Measurements from ENCODE around the gene SEPTIN3. TPM values are rescaled to one million over a fixed set of nuclear protein-coding genes. Genes with fewer than 3 reads are reported as not detected.

SEPTIN3 gene
- total RNA-seq, 4 donors from 2014 or later: 24.3 to 37.9 (median 32.8) TPM

- Histone ChIP-seq H3K9me3 (no peaks in the 10 kb centered on the region), H3K36me3 (no peaks in the 10 kb centered on the region), H3K27ac (peak overlapping the region; percentile 65 to 88 (median 78)), H3K4me1 (peaks cover 0 to 55% (median 11%) of the 10 kb centered on the region in 4 donors), H3K4me3 (no peak overlapping the region), H3K27me3 (no peaks in the 10 kb centered on the region)
- 34 to 42% methylated on average over 5 of the region's 5 CpGs for WGBS, 2 donors
- DNase-seq (ENCODE audit: low spot score in 2 of 2): no peak
- TF ChIP-seq EP300 (IDR thresholded peaks at IDR 0.05): peak; percentile 0 to 5
- no peak for TF ChIP-seq POLR2A (IDR thresholded peaks at IDR 0.05)
Measured at GRCh38 chr22:41964112-41964491, 5.1 kb upstream of the SEPTIN3 start.

GRCh38 chr22:41966225-41966606, 3.0 kb upstream of the SEPTIN3 start:
- no peaks in the 10 kb centered on the region for H3K27me3 ChIP-seq
- peak overlapping the region in 2 of 4 donors; percentile 82 to 88 for H3K27ac ChIP-seq
- no peak for DNase-seq (ENCODE audit: low spot score in 2 of 2)
- H3K36me3 ChIP-seq: no peaks in the 10 kb centered on the region
- H3K9me3 ChIP-seq: no peaks in the 10 kb centered on the region
- H3K4me1 ChIP-seq: peaks cover 0 to 37% (median 9%) of the 10 kb centered on the region in 4 donors
- no peak for TF ChIP-seq CTCF (IDR thresholded peaks at IDR 0.05)
- TF ChIP-seq EP300 (IDR thresholded peaks at IDR 0.05): no peak
- no peak for TF ChIP-seq POLR2A (IDR thresholded peaks at IDR 0.05)
- WGBS, 2 donors: 94 to 98% methylated on average over 2 of the region's 2 CpGs
- H3K4me3 ChIP-seq: no peak overlapping the region

GRCh38 chr22:41966607-41967240, 2.5 kb upstream of the SEPTIN3 start:
- Histone ChIP-seq H3K27me3 (no peaks in the 10 kb centered on the region), H3K4me1 (peaks cover 0 to 37% (median 9%) of the 10 kb centered on the region in 4 donors), H3K9me3 (no peaks in the 10 kb centered on the region), H3K27ac (peak overlapping the region in 2 of 4 donors; percentile 82 to 88), H3K36me3 (no peaks in the 10 kb centered on the region), H3K4me3 (no peak overlapping the region)
- TF ChIP-seq POLR2A (IDR thresholded peaks at IDR 0.05) (no peak), CTCF (IDR thresholded peaks at IDR 0.05) (peak; percentile 12 to 51 (median 33))
- DNase-seq (ENCODE audit: low spot score in 2 of 2): peak in 1 of 2 donors; percentile 26
- WGBS, 2 donors: 25 to 31% methylated on average over 8 of the region's 8 CpGs

- Histone ChIP-seq H3K36me3 (no peaks in the 10 kb centered on the region), H3K27me3 (peaks cover 0 to 10% of the 10 kb centered on the region in 2 donors), H3K4me3 (no peak overlapping the region), H3K4me1 (peaks cover 0 to 26% (median 9%) of the 10 kb centered on the region in 4 donors), H3K9me3 (no peaks in the 10 kb centered on the region), H3K27ac (peak overlapping the region in 3 of 4 donors; percentile 55 to 88 (median 82))
- TF ChIP-seq EP300 (IDR thresholded peaks at IDR 0.05): no peak
- TF ChIP-seq CTCF (IDR thresholded peaks at IDR 0.05): no peak
- no peak for TF ChIP-seq POLR2A (IDR thresholded peaks at IDR 0.05)
- WGBS, 2 donors: 62 to 68% methylated on average over 6 to 9 of the region's 9 CpGs
- DNase-seq (ENCODE audit: low spot score in 2 of 2): no peak
Measured at GRCh38 chr22:41968601-41969000, 642 bp upstream of the SEPTIN3 start.

GRCh38 chr22:41970601-41971000, 1.4 kb downstream of the SEPTIN3 start:
- Histone ChIP-seq H3K27ac (peak overlapping the region; percentile 47 to 88 (median 62)), H3K36me3 (no peaks in the 10 kb centered on the region), H3K27me3 (peaks cover 0 to 19% of the 10 kb centered on the region in 2 donors), H3K9me3 (no peaks in the 10 kb centered on the region), H3K4me1 (peaks cover 0 to 16% (median 2%) of the 10 kb centered on the region in 4 donors), H3K4me3 (peak overlapping the region in 1 of 4 donors; percentile 37)
- no peak for TF ChIP-seq POLR2A (IDR thresholded peaks at IDR 0.05)
- no peak for TF ChIP-seq EP300 (IDR thresholded peaks at IDR 0.05)
- TF ChIP-seq CTCF (IDR thresholded peaks at IDR 0.05): no peak
- WGBS, 2 donors: 96% methylated on average over 2 of the region's 2 CpGs
- DNase-seq (ENCODE audit: low spot score in 2 of 2): no peak

Data from tibial nerve (tissue), 4 donors.